ENCODE results near the gene HSF2.
A peak's percentile ranks its signal among the peaks of the same experiment; 100 is the strongest.
"Not testable (repeated sequence)": the region's sequence is repeated elsewhere in the genome, so short reads cannot be mapped to it uniquely, and the experiment has no call there.

HSF2 gene

GRCh38 chr6:122458087-122458486 is 58.6 kb downstream of the HSF2 start:
- no peak for DNase-seq

GRCh38 chr6:122459240-122459639 is 59.8 kb downstream of the HSF2 start:
- DNase-seq: no peak

GRCh38 chr6:122459865-122460416 is 60.5 kb downstream of the HSF2 start:
- DNase-seq: not testable (repeated sequence)

- DNase-seq: no peak
These were observed 62.4 kb downstream of the HSF2 start for GRCh38 chr6:122461885-122462284.

GRCh38 chr6:122471107-122472021 is 71.9 kb downstream of the HSF2 start, which contains the start of gene SERINC1:
SERINC1 (minus strand) TSS chr6:122471807; CDS start chr6:122471737, 70 bp downstream.
- DNase-seq: peak; percentile 67 to 85 (median 83)

GRCh38 chr6:122472022-122472340 is 72.5 kb downstream of the HSF2 start:
- no peak for DNase-seq

GRCh38 chr6:122476131-122476530 is 76.7 kb downstream of the HSF2 start:
- no peak for DNase-seq

GRCh38 chr6:122482750-122483080 is 83.3 kb downstream of the HSF2 start:
- DNase-seq: no peak

Data from activated CD4-positive, CD25-positive, alpha-beta regulatory T cell (primary cell).